H9 (cell line): Measurements from ENCODE around the gene ABCA3. TPM values are rescaled to one million over a fixed set of nuclear protein-coding genes. Genes with fewer than 3 reads are reported as not detected.

Experiments
- DNase-seq: peaks from one replicate; pipeline ENCODE4 v3.0.0-alpha.2; 2017
- H2AFZ ChIP-seq: one replicate; pipeline ENCODE4 v1.6.1; 2013; ENCODE audit warnings: mild to moderate bottlenecking, low read length, control low read depth, moderate library complexity
- H2AK5ac ChIP-seq: 2 replicates; pipeline ENCODE4 v1.6.1; 2013; ENCODE audit warnings: low read length, control low read depth, mixed read lengths; ENCODE audit not compliant: insufficient read length
- H2BK120ac ChIP-seq: one replicate; pipeline ENCODE4 v1.6.1; 2013; ENCODE audit warnings: low read depth, mild to moderate bottlenecking, low read length, control low read depth, inconsistent platforms; ENCODE audit not compliant: poor library complexity, severe bottlenecking
- H2BK12ac ChIP-seq: 2 replicates; pipeline ENCODE4 v1.6.1; 2013; ENCODE audit warnings: low read length, control low read depth, mixed read lengths, low read depth; ENCODE audit not compliant: insufficient read length
- H2BK15ac ChIP-seq: 2 replicates; pipeline ENCODE4 v1.6.1; 2013; ENCODE audit warnings: low read depth, low read length, control low read depth
- H2BK20ac ChIP-seq: one replicate; pipeline ENCODE4 v1.6.1; 2013; ENCODE audit warnings: low read depth, mild to moderate bottlenecking, low read length, control low read depth, inconsistent platforms; ENCODE audit not compliant: poor library complexity, severe bottlenecking
- H2BK5ac ChIP-seq: 2 replicates; pipeline ENCODE4 v1.6.1; 2013; ENCODE audit warnings: low read length, control low read depth, mixed read lengths; ENCODE audit not compliant: insufficient read length
- H3K14ac ChIP-seq: 2 replicates; pipeline ENCODE4 v1.6.1; 2013; ENCODE audit warnings: low read length, control low read depth; ENCODE audit not compliant: insufficient read depth
- H3K18ac ChIP-seq: 2 replicates; pipeline ENCODE4 v1.6.1; 2013; ENCODE audit warnings: low read depth, mild to moderate bottlenecking, mixed read lengths, low read length, control low read depth; ENCODE audit not compliant: insufficient read length
- H3K23ac ChIP-seq: 2 replicates; pipeline ENCODE4 v1.6.1; 2013; ENCODE audit warnings: low read length, control low read depth, mixed read lengths, low read depth; ENCODE audit not compliant: insufficient read length
- H3K23me2 ChIP-seq: 2 replicates; pipeline ENCODE4 v1.6.1; 2013; ENCODE audit warnings: low read depth, mild to moderate bottlenecking, mixed read lengths, low read length, control low read depth; ENCODE audit not compliant: insufficient read length, poor library complexity, severe bottlenecking
- H3K27ac ChIP-seq: 2 replicates; pipeline ENCODE4 v1.5.1; 2013; ENCODE audit warnings: low read length, control low read depth, mixed read lengths, low read depth; ENCODE audit not compliant: insufficient read length
- H3K27me3 ChIP-seq: 2 replicates; pipeline ENCODE4 v1.6.1; 2013; ENCODE audit warnings: low read length, control low read depth, inconsistent platforms; ENCODE audit not compliant: insufficient read depth
- H3K4ac ChIP-seq: 2 replicates; pipeline ENCODE4 v1.6.1; 2013; ENCODE audit warnings: low read depth, mild to moderate bottlenecking, control low read depth, inconsistent platforms, low read length, moderate library complexity
- H3K4me1 ChIP-seq: 2 replicates; pipeline ENCODE4 v1.6.1; 2013; ENCODE audit warnings: low read length, control low read depth, inconsistent platforms; ENCODE audit not compliant: insufficient read depth
- H3K4me2 ChIP-seq: 2 replicates; pipeline ENCODE4 v1.6.1; 2013; ENCODE audit warnings: low read length, control low read depth, mixed read lengths; ENCODE audit not compliant: insufficient read length, insufficient read depth
- H3K56ac ChIP-seq: 2 replicates; pipeline ENCODE4 v1.6.1; 2013; ENCODE audit warnings: low read depth, mild to moderate bottlenecking, mixed read lengths, low read length, control low read depth; ENCODE audit not compliant: insufficient read length
- H3K79me1 ChIP-seq: 2 replicates; pipeline ENCODE4 v1.6.1; 2013; ENCODE audit warnings: low read depth, mild to moderate bottlenecking, moderate library complexity, low read length, control low read depth, inconsistent platforms; ENCODE audit not compliant: insufficient read depth, poor library complexity, severe bottlenecking
- H3K79me2 ChIP-seq: 2 replicates; pipeline ENCODE4 v1.6.1; 2013; ENCODE audit warnings: low read length, control low read depth, inconsistent platforms; ENCODE audit not compliant: insufficient read depth
- H3K9ac ChIP-seq: 2 replicates; pipeline ENCODE4 v1.6.1; 2013; ENCODE audit warnings: low read length, control low read depth, mixed read lengths; ENCODE audit not compliant: insufficient read length; ENCODE audit errors: extremely low read depth
- H3K9me3 ChIP-seq: one replicate; pipeline ENCODE4 v1.6.1; 2013; ENCODE audit warnings: low read depth, low read length, inconsistent platforms; ENCODE audit not compliant: control insufficient read depth
- H3T11ph ChIP-seq: one replicate; pipeline ENCODE4 v1.6.1; 2013; ENCODE audit warnings: mild to moderate bottlenecking, low read length, control low read depth, inconsistent platforms
- H4K20me1 ChIP-seq: one replicate; pipeline ENCODE4 v1.6.1; 2013; ENCODE audit not compliant: control insufficient read depth, insufficient read length, insufficient read depth
- H4K5ac ChIP-seq: 2 replicates; pipeline ENCODE4 v1.6.1; 2013; ENCODE audit warnings: low read depth, mild to moderate bottlenecking, mixed read lengths, low read length, control low read depth; ENCODE audit not compliant: insufficient read length
- H4K8ac ChIP-seq: replicated peaks from 2 replicates; pipeline ENCODE4 v1.6.1; 2013; ENCODE audit warnings: low read length, control low read depth, mixed read lengths, low read depth; ENCODE audit not compliant: insufficient read length
- H4K91ac ChIP-seq: 2 replicates; pipeline ENCODE4 v1.6.1; 2013; ENCODE audit warnings: low read depth, mild to moderate bottlenecking, moderate library complexity, mixed read lengths, low read length, control low read depth; ENCODE audit not compliant: insufficient read length
- H3K27ac Mint-ChIP-seq, 3 experiments: 2 replicates in 2 of 3; 3 replicates in 1 of 3; pipeline ENCODE4 v1.8.0; 2020 to 2021; ENCODE audit warnings: mixed read lengths in 3 of 3, mild to moderate bottlenecking in 1 of 3, moderate library complexity in 1 of 3
- H3K27me3 Mint-ChIP-seq: 2 replicates; pipeline ENCODE4 v1.8.0; 2021; ENCODE audit warnings: low read depth, mild to moderate bottlenecking, moderate library complexity, mixed read lengths
- H3K36me3 Mint-ChIP-seq, 3 experiments: 2 replicates in 2 of 3; 3 replicates in 1 of 3; pipeline ENCODE4 v1.8.0; 2020 to 2021; ENCODE audit warnings: low read depth in 3 of 3, mixed read lengths in 3 of 3; ENCODE audit not compliant: insufficient read depth in 1 of 3
- H3K4me1 Mint-ChIP-seq, 2 experiments: 2 replicates each; pipeline ENCODE4 v1.8.0; 2020; ENCODE audit warnings: mixed read lengths in 2 of 2
- H3K4me3 Mint-ChIP-seq, 2 experiments: 2 replicates in 1 of 2; 3 replicates in 1 of 2; pipeline ENCODE4 v1.8.0; 2020 to 2021; ENCODE audit warnings: mild to moderate bottlenecking in 2 of 2, mixed read lengths in 2 of 2, moderate library complexity in 1 of 2
- H3K9me3 Mint-ChIP-seq, 2 experiments: 2 replicates in 1 of 2; 3 replicates in 1 of 2; pipeline ENCODE4 v1.8.0; 2020; ENCODE audit warnings: mild to moderate bottlenecking in 2 of 2, mixed read lengths in 2 of 2, moderate library complexity in 1 of 2
- WGBS: extraction: QIAGEN DNeasy Blood & Tissue Kit; methylation state at CpG from one replicate; pipeline ENCODE4 v1.1.7; 2013; ENCODE audit warnings: missing lambda C conversion rate, low lambda C conversion rate, mixed read lengths; ENCODE audit not compliant: insufficient read length; ENCODE audit errors: extremely low coverage; 5-methylcytosine and 5-hydroxymethylcytosine counted together
- total RNA-seq: library from RNA; stranded (reverse); gene quantifications from 2 replicates; pipeline ENCODE4 v1.2.1, GENCODE V29; 2021
- TF ChIP-seq, protein P1 (sequence below): fragments of 200-600 bp; sonication (generic); conservative IDR thresholded peaks from 3 replicates; pipeline ENCODE4 v1.8.0; 2021; ENCODE audit warnings: antibody characterized with exemption, mild to moderate bottlenecking

Gene ABCA3
- total RNA-seq, 1 experiment from 2014 or later: 8.0 TPM

DNA sequence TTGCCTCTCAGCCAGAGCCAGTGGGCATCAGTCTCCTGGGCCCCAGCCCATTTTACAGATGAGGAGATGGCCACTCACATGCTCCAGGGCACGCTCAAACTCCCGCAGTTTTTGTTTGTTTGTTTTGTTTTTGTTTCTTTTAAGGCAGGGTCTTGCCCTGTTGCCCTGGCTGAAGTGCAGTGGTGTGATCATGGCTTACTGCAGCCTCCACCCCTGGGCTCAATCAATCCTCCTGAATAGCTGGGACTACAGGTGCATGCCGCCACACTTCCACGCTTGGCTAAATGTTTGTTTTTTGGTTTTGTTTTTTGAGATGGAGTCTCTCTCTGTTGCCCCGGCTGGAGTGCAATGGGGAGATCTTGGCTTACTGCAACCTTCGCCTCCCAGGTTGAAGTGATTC is 113.6 kb downstream of the ABCA3 start:
- Histone ChIP-seq H3K14ac (no peak overlapping the region), H3K4me1 (no peaks in the 10 kb centered on the region), H3K4me2 (no peak overlapping the region), H2BK12ac (no peak overlapping the region), H4K20me1 (no peaks in the 10 kb centered on the region), H4K91ac (no peak overlapping the region), H4K5ac (no peak overlapping the region), H4K8ac (no peak overlapping the region), H2BK5ac (no peak overlapping the region), H2AK5ac (no peak overlapping the region), H3K23me2 (no peaks in the 10 kb centered on the region), H3K9me3 (no peaks in the 10 kb centered on the region), H2BK120ac (no peak overlapping the region), H3K4ac (no peak overlapping the region), H2BK20ac (no peak overlapping the region), H3K56ac (no peak overlapping the region), H3K18ac (no peak overlapping the region), H3K27me3 (no peaks in the 10 kb centered on the region), H2AFZ (no peak overlapping the region), H3K23ac (no peak overlapping the region), H3K79me2 (peaks cover 5% of the 10 kb centered on the region; the same call in 1 of the 2 replicates), H3K27ac (no peak overlapping the region), H3K79me1 (no peaks in the 10 kb centered on the region), H3T11ph (no peak overlapping the region), H3K9ac (no peak overlapping the region), H2BK15ac (no peak overlapping the region)
- WGBS: no CpG with 5 or more reads among the region's 6 CpGs
- DNase-seq: no peak
- no peak overlapping the region for H3K27ac Mint-ChIP-seq
- H3K27me3 Mint-ChIP-seq: no peaks in the 10 kb centered on the region
- H3K4me1 Mint-ChIP-seq: peaks cover 3% of the 10 kb centered on the region in 2 experiments; a peak in 1 of 4 replicates
- no peaks in the 10 kb centered on the region for H3K9me3 Mint-ChIP-seq
- H3K36me3 Mint-ChIP-seq: peaks cover 0 to 17% (median 12%) of the 10 kb centered on the region in 3 experiments; a peak in 6 of 7 replicates
- no peak overlapping the region for H3K4me3 Mint-ChIP-seq
- TF ChIP-seq, protein P1, sequence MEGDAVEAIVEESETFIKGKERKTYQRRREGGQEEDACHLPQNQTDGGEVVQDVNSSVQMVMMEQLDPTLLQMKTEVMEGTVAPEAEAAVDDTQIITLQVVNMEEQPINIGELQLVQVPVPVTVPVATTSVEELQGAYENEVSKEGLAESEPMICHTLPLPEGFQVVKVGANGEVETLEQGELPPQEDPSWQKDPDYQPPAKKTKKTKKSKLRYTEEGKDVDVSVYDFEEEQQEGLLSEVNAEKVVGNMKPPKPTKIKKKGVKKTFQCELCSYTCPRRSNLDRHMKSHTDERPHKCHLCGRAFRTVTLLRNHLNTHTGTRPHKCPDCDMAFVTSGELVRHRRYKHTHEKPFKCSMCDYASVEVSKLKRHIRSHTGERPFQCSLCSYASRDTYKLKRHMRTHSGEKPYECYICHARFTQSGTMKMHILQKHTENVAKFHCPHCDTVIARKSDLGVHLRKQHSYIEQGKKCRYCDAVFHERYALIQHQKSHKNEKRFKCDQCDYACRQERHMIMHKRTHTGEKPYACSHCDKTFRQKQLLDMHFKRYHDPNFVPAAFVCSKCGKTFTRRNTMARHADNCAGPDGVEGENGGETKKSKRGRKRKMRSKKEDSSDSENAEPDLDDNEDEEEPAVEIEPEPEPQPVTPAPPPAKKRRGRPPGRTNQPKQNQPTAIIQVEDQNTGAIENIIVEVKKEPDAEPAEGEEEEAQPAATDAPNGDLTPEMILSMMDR: no peak
